ENCODE data around the gene SFSWAP.
"Not testable (repeated sequence)": the region's sequence is repeated elsewhere in the genome, so short reads cannot be mapped to it uniquely, and the experiment has no call there.

Gene SFSWAP

DNA sequence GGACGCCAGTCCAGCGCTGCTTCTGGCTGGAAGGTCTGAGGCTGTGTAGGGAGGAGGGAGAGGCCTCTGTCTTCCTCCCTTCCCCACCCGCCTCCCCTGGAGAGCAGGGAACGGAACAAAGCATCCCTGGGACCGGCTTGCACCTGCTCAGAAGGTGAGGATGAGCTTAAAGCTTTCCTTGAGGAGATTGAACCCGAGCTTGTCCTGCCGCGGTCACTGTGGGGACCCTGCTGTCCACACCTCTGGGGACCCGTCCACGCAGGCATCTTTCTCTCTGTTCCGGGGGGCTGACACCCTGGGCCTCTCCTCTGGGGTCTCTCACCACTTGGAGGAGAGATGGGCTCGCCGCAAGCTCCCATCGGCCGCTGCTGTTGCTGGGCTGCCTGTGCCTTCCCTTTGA, 33.2 kb upstream of the SFSWAP start:
- TF ChIP-seq, protein P1, sequence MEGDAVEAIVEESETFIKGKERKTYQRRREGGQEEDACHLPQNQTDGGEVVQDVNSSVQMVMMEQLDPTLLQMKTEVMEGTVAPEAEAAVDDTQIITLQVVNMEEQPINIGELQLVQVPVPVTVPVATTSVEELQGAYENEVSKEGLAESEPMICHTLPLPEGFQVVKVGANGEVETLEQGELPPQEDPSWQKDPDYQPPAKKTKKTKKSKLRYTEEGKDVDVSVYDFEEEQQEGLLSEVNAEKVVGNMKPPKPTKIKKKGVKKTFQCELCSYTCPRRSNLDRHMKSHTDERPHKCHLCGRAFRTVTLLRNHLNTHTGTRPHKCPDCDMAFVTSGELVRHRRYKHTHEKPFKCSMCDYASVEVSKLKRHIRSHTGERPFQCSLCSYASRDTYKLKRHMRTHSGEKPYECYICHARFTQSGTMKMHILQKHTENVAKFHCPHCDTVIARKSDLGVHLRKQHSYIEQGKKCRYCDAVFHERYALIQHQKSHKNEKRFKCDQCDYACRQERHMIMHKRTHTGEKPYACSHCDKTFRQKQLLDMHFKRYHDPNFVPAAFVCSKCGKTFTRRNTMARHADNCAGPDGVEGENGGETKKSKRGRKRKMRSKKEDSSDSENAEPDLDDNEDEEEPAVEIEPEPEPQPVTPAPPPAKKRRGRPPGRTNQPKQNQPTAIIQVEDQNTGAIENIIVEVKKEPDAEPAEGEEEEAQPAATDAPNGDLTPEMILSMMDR (conservative IDR thresholded peaks at IDR 0.05; ENCODE audit: low read depth, low read length): no peak
- Histone ChIP-seq H3K27me3 (ENCODE audit: insufficient read depth, low read depth) (no peaks in the 10 kb centered on the region; the same call in 1 of the 2 replicates), H2AFZ (ENCODE audit: low read depth) (no peak overlapping the region), H3K27ac (no peak overlapping the region), H3K9ac (no peak overlapping the region), H3K4me3 (IDR thresholded peaks at IDR 0.05; ENCODE audit: insufficient read depth, low read depth, low read length) (no peak overlapping the region), H3K4me1 (ENCODE audit: low read depth, poor library complexity, severe bottlenecking) (no peaks in the 10 kb centered on the region), H3K79me2 (ENCODE audit: insufficient read depth, low read depth) (no peaks in the 10 kb centered on the region), H3K36me3 (ENCODE audit: insufficient read depth) (no peaks in the 10 kb centered on the region), H4K20me1 (ENCODE audit: insufficient read depth) (no peaks in the 10 kb centered on the region), H3K4me2 (no peak overlapping the region)

DNA sequence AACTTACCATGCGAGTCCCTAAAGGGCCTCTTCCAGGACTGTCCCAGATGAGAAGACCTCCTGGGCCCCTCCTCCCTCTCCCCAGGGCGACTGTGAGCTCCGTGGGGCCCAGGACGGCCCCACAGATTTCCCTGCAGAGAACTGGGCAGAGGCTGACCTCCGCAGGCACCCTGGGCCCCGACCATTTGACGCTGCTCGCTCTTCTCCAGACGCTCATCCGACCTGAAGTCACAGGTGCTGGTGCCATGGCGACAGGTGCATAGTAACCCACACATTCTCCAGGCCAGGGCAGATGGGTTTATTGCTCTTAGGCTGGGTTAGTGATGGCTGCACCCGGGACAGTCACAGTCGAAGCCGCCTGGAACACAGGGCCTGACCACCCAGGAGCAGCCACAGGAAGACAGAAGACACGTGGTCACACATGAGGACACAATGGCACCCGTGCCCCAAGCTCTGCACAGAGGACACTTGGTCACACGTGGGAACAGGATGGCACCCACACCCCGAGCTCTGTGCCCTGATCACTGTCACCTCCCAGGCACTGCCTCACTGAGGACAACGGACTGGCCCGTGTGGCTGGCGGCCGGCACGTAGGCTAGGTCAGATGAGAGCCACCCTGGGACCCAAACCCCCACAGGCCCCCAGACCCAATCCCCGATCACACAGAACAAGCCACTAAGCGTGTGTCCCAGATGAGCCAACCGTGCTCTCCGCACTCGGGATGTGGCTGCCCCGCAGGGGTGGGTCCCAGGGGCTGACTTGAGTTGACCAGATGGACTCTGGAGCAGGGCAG, 32.3 kb upstream of the SFSWAP start:
- not testable (repeated sequence) for H3K4me2 ChIP-seq; H3K27ac ChIP-seq; H4K20me1 ChIP-seq (ENCODE audit: insufficient read depth); H3K4me1 ChIP-seq (ENCODE audit: low read depth, poor library complexity, severe bottlenecking); H3K9ac ChIP-seq; H2AFZ ChIP-seq (ENCODE audit: low read depth); H3K27me3 ChIP-seq (ENCODE audit: insufficient read depth, low read depth); H3K4me3 ChIP-seq (IDR thresholded peaks at IDR 0.05; ENCODE audit: insufficient read depth, low read depth, low read length); H3K36me3 ChIP-seq (ENCODE audit: insufficient read depth); H3K79me2 ChIP-seq (ENCODE audit: insufficient read depth, low read depth)

DNA sequence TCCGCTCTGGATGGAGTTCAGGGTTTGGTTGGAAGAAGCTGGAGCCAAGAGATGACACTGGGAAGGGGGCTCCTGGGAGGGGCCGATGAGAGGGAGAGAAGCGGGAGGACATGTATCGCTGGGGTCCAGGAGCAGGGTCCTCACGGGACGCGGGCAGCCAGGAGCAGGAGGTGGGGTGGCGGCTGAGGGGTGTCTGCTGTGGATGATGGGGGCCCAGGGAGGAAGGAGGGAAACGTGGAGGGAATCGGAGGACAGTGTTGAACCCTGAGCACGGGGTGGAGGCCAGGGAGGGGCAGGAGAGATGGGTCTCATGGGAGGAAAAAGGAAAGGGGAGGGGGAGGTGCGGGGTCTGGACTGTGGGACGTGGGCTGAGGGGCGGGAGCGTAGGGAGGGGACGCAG, 31.7 kb upstream of the SFSWAP start:
- H3K27me3 ChIP-seq (ENCODE audit: insufficient read depth, low read depth); H4K20me1 ChIP-seq (ENCODE audit: insufficient read depth); H3K27ac ChIP-seq; H3K36me3 ChIP-seq (ENCODE audit: insufficient read depth); H2AFZ ChIP-seq (ENCODE audit: low read depth); H3K4me3 ChIP-seq (IDR thresholded peaks at IDR 0.05; ENCODE audit: insufficient read depth, low read depth, low read length); H3K4me1 ChIP-seq (ENCODE audit: low read depth, poor library complexity, severe bottlenecking); H3K9ac ChIP-seq; H3K79me2 ChIP-seq (ENCODE audit: insufficient read depth, low read depth); H3K4me2 ChIP-seq: not testable (repeated sequence)

DNA sequence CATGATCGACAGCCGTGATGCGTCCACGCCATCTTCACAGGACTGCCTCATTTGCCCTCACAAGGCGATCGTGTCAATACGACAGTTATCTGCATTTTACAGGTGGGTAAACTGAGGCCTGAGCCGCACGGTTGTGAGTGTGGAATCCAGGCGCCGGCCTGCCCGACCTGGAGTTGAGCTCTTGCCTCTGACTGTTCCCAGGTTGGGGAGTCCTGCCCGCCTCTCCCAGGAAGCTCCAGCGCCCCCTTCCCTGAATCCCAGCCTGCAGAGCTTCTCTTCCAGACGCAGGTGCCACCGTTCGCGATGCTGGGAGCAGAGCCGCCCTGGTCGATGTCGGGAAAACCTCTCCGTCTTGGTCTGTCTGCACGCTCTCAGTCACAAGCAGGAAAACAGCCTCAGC, 31.1 kb upstream of the SFSWAP start:
- not testable (repeated sequence) for H3K36me3 ChIP-seq (ENCODE audit: insufficient read depth); H2AFZ ChIP-seq (ENCODE audit: low read depth); H3K4me1 ChIP-seq (ENCODE audit: low read depth, poor library complexity, severe bottlenecking); H3K9ac ChIP-seq; H3K4me2 ChIP-seq; H3K27me3 ChIP-seq (ENCODE audit: insufficient read depth, low read depth); H3K79me2 ChIP-seq (ENCODE audit: insufficient read depth, low read depth); H4K20me1 ChIP-seq (ENCODE audit: insufficient read depth); H3K4me3 ChIP-seq (IDR thresholded peaks at IDR 0.05; ENCODE audit: insufficient read depth, low read depth, low read length); H3K27ac ChIP-seq

DNA sequence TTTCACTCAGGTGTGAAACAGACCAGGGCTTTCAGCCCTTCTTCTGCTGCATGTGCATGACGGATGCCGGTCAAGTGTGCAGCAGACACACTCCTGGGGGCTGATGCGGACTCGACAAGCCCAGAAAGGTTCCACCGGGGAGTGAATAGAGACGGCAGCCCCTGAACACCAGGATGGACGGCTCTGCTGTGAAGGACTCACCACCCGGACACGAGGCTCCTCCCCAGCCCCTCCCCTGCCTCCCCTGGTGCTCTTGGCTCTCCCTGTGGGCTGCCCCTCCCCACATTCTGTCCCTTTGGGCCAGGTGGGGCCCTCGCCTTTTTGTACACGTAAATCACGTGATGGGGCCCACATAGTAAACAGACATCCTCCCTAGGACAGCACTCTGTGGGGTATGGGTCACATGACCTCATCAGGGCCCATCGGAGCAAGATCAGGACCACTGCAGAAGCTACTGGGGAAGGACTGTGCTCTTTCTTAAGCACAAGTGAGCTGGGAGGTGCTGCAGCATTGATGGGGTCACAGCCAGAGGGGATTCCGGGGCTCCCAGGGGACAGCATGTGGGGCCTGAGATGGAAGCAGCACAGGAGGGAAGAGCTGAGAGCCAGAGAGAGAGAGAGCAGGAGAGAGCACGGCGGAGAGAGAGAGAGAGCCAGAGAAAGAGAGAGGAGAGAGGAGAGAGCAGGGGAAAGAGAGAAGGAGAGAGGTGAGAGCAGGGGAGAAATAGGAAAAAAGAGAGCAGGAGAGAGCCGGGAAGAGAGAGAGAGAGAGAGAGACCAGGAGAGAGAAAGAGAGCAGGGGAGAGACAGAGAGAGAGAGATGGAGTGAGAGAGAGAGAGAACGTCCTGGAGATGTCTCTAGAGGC, 30.3 kb upstream of the SFSWAP start:
- not testable (repeated sequence) for H3K9ac ChIP-seq; H3K4me2 ChIP-seq; H3K79me2 ChIP-seq (ENCODE audit: insufficient read depth, low read depth); H3K27me3 ChIP-seq (ENCODE audit: insufficient read depth, low read depth); H3K27ac ChIP-seq; H4K20me1 ChIP-seq (ENCODE audit: insufficient read depth); H3K36me3 ChIP-seq (ENCODE audit: insufficient read depth); H3K4me3 ChIP-seq (IDR thresholded peaks at IDR 0.05; ENCODE audit: insufficient read depth, low read depth, low read length); H2AFZ ChIP-seq (ENCODE audit: low read depth); H3K4me1 ChIP-seq (ENCODE audit: low read depth, poor library complexity, severe bottlenecking)

DNA sequence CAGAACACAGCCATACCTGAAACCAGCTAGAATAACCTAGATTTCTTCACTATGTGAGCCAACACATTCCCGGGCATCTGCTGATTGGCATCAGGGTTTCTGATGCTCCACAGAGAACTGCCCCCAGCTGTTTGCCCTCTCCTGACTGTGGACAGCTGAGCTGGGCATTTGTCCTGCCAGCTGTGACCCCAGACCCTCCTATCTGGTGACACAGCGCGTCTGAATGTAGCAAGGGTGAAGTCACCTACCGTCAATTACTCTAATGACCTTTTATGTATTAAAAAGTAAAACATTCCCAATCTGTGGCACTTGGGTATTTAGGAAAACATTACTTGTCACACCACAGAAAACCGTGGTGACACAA, 29.7 kb upstream of the SFSWAP start:
- no peaks in the 10 kb centered on the region for H3K36me3 ChIP-seq (ENCODE audit: insufficient read depth)
- H3K9ac ChIP-seq: no peak overlapping the region
- H4K20me1 ChIP-seq (ENCODE audit: insufficient read depth): no peaks in the 10 kb centered on the region
- no peaks in the 10 kb centered on the region for H3K79me2 ChIP-seq (ENCODE audit: insufficient read depth, low read depth)
- TF ChIP-seq, protein P1 (conservative IDR thresholded peaks at IDR 0.05; ENCODE audit: low read depth, low read length): no peak
- H3K4me1 ChIP-seq (ENCODE audit: low read depth, poor library complexity, severe bottlenecking): no peaks in the 10 kb centered on the region
- H3K4me3 ChIP-seq (IDR thresholded peaks at IDR 0.05; ENCODE audit: insufficient read depth, low read depth, low read length): no peak overlapping the region
- no peaks in the 10 kb centered on the region for H3K27me3 ChIP-seq (ENCODE audit: insufficient read depth, low read depth)
- H3K27ac ChIP-seq: no peak overlapping the region
- H2AFZ ChIP-seq (ENCODE audit: low read depth): no peak overlapping the region
- H3K4me2 ChIP-seq: no peak overlapping the region

DNA sequence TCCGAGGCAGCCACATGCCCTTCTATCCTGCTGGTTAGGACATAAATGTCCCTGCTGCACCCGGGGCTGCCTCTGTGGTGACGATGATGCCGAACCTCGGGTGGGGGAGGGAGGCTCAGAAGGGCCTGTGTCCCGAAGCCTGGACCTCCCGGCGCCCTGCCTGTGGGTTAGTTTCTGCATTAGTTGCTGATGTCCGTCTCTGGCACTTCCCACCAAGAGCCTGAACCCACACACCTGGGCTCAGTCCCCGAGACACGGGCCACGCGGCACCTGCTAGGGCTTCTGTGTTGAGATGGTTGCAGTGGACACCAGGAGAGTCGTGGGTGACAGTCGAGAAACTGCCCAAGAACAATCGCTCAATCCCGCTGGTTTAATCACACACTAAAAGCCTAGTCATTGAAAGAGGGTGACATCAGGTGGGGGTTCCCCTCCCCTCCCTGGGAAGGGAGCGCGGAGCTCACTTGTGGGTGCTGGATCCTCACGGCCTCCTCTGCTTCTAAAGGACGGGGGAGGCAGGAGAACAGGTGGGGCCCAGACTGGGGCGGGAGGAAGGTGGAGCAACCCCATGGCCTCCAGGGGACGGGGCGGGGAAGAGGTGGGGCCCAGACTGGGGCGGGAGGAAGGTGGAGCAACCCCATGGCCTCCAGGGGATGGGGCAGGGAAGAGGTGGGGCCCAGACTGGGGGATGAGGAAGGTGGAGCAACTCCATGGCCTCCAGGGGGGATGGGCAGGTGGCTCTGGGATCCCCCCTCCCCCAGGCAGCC, 29.0 kb upstream of the SFSWAP start:
- H3K27ac ChIP-seq; H3K27me3 ChIP-seq (ENCODE audit: insufficient read depth, low read depth); H3K4me3 ChIP-seq (IDR thresholded peaks at IDR 0.05; ENCODE audit: insufficient read depth, low read depth, low read length); H3K4me2 ChIP-seq; H3K4me1 ChIP-seq (ENCODE audit: low read depth, poor library complexity, severe bottlenecking); H3K79me2 ChIP-seq (ENCODE audit: insufficient read depth, low read depth); H3K36me3 ChIP-seq (ENCODE audit: insufficient read depth); H2AFZ ChIP-seq (ENCODE audit: low read depth); H3K9ac ChIP-seq; H4K20me1 ChIP-seq (ENCODE audit: insufficient read depth): not testable (repeated sequence)

All from KMS-11 (cell line).